ENCODE results near the gene UTS2R.
"Not testable (repeated sequence)": the region's sequence is repeated elsewhere in the genome, so short reads cannot be mapped to it uniquely, and the experiment has no call there.

UTS2R gene

GRCh38 chr17:82334622-82335394, 36.8 kb upstream of the UTS2R start:
- DNase-seq = no peak

GRCh38 chr17:82338858-82339633, 32.5 kb upstream of the UTS2R start:
- no peak for DNase-seq

- DNase-seq = no peak
These were observed 31.7 kb upstream of the UTS2R start for GRCh38 chr17:82339634-82340580.

GRCh38 chr17:82342361-82343079, 29.0 kb upstream of the UTS2R start:
- DNase-seq = no peak

- no peak for DNase-seq
These were observed 28.0 kb upstream of the UTS2R start for GRCh38 chr17:82343560-82343959.

GRCh38 chr17:82344175-82344907, 27.2 kb upstream of the UTS2R start:
- no peak for DNase-seq

GRCh38 chr17:82345151-82345976, 26.2 kb upstream of the UTS2R start:
- DNase-seq = no peak

- DNase-seq = no peak
These were observed 24.9 kb upstream of the UTS2R start for GRCh38 chr17:82346342-82347300.

- not testable (repeated sequence) for DNase-seq
These were observed 23.6 kb upstream of the UTS2R start for GRCh38 chr17:82347994-82348393.

GRCh38 chr17:82348434-82348833, 23.1 kb upstream of the UTS2R start:
- DNase-seq = no peak

GRCh38 chr17:82348866-82349265, 22.7 kb upstream of the UTS2R start:
- no peak for DNase-seq

GRCh38 chr17:82349287-82349701, 22.3 kb upstream of the UTS2R start:
- DNase-seq = no peak

GRCh38 chr17:82350182-82351030, 21.2 kb upstream of the UTS2R start:
- no peak for DNase-seq

GRCh38 chr17:82351254-82351712, 20.3 kb upstream of the UTS2R start:
- no peak for DNase-seq

- peak; percentile 56 for DNase-seq
These were observed 19.7 kb upstream of the UTS2R start for GRCh38 chr17:82351713-82352488.

GRCh38 chr17:82353484-82353883, 18.1 kb upstream of the UTS2R start:
- DNase-seq = no peak

GRCh38 chr17:82354804-82355308, 16.7 kb upstream of the UTS2R start:
- DNase-seq = no peak

Data from NCI-H446 treated with DMSO at 0.1 percent for 48 hours (cell line).